IMR-90 (cell line): ENCODE data around the gene FOXP4.

Source experiments
- BHLHE40 ChIP-seq: fragments of 150-350 bp; IDR thresholded peaks from 2 replicates; pipeline ENCODE4 v1.6.1; 2016; ENCODE audit warnings: mild to moderate bottlenecking, low read depth, low read length
- CEBPB ChIP-seq: IDR thresholded peaks from 2 replicates; pipeline ENCODE4 v1.6.1; 2012; ENCODE audit warnings: low read depth, low read length, improper control_type of control experiment
- CTCF ChIP-seq: conservative IDR thresholded peaks from 2 replicates; pipeline ENCODE4 v1.5.1; 2012; ENCODE audit warnings: mild to moderate bottlenecking, low read depth, low read length, improper control_type of control experiment
- MAFK ChIP-seq: IDR thresholded peaks from 2 replicates; pipeline ENCODE4 v1.6.1; 2012; ENCODE audit warnings: low read depth, low read length, improper control_type of control experiment
- MXI1 ChIP-seq: IDR thresholded peaks from 2 replicates; pipeline ENCODE4 v1.6.1; 2012; ENCODE audit warnings: low read depth, mild to moderate bottlenecking, low read length, moderate library complexity, borderline replicate concordance
- POLR2A ChIP-seq: IDR thresholded peaks from 2 replicates; pipeline ENCODE4 v1.6.1; 2012; ENCODE audit warnings: mild to moderate bottlenecking, low read depth, low read length
- RFX5 ChIP-seq: IDR thresholded peaks from 2 replicates; pipeline ENCODE4 v1.8.0; 2012; ENCODE audit warnings: low read depth, mild to moderate bottlenecking, low read length, moderate library complexity
- SMC3 ChIP-seq: fragments of 150-350 bp; IDR thresholded peaks from 2 replicates; pipeline ENCODE4 v1.6.1; 2016; ENCODE audit warnings: low read depth, mild to moderate bottlenecking, antibody characterized with exemption, low read length, moderate library complexity

- TF ChIP-seq CTCF, result no peak
- TF ChIP-seq POLR2A, result no peak
- no peak for TF ChIP-seq RFX5
- no peak for TF ChIP-seq MAFK
- no peak for TF ChIP-seq BHLHE40
- TF ChIP-seq CEBPB, result no peak
- TF ChIP-seq SMC3, result no peak
- no peak for TF ChIP-seq MXI1
Observed at GRCh38 chr6:41593839-41594238, 47.7 kb downstream of the FOXP4 start.
